GM23248 (cell line): ENCODE data around the gene LRRC43. TPM values are rescaled to one million over a fixed set of nuclear protein-coding genes. Genes with fewer than 3 reads are reported as not detected.

Experiments
- DNase-seq: peaks from one replicate; pipeline ENCODE4 v3.0.0-alpha.2; 2015
- H2AFZ ChIP-seq: fragments of 200-600 bp; sonication (generic); 2 replicates; pipeline ENCODE4 v1.6.1; 2016; ENCODE audit warnings: antibody characterized with exemption
- H3F3A ChIP-seq: fragments of 200-600 bp; sonication (generic); 2 replicates; pipeline ENCODE4 v1.6.1; 2016; ENCODE audit warnings: mild to moderate bottlenecking, antibody characterized with exemption, mixed run types; ENCODE audit not compliant: insufficient read depth
- H3K27ac ChIP-seq: fragments of 200-600 bp; sonication (generic); 2 replicates; pipeline ENCODE4 v1.5.1; 2016; ENCODE audit warnings: mild to moderate bottlenecking
- H3K27me3 ChIP-seq: fragments of 200-600 bp; sonication (generic); replicated peaks from 2 replicates; pipeline ENCODE4 v1.6.1; 2016; ENCODE audit warnings: mild to moderate bottlenecking; ENCODE audit not compliant: insufficient read depth
- H3K36me3 ChIP-seq: fragments of 200-600 bp; sonication (generic); 2 replicates; pipeline ENCODE4 v1.6.1; 2016; ENCODE audit warnings: low read depth, mild to moderate bottlenecking
- H3K4me1 ChIP-seq: fragments of 200-600 bp; sonication (generic); 2 replicates; pipeline ENCODE4 v1.6.1; 2016; ENCODE audit warnings: mild to moderate bottlenecking; ENCODE audit not compliant: insufficient read depth
- H3K4me2 ChIP-seq: fragments of 200-600 bp; sonication (generic); one replicate; pipeline ENCODE4 v1.6.1; 2016; ENCODE audit warnings: mild to moderate bottlenecking; ENCODE audit not compliant: unreplicated experiment
- H3K4me3 ChIP-seq: fragments of 200-600 bp; sonication (generic); 2 replicates; pipeline ENCODE4 v1.5.1; 2016; ENCODE audit warnings: mild to moderate bottlenecking
- H3K79me2 ChIP-seq: fragments of 200-600 bp; sonication (generic); 2 replicates; pipeline ENCODE4 v1.6.1; 2016; ENCODE audit warnings: mild to moderate bottlenecking; ENCODE audit not compliant: insufficient read depth
- H3K9ac ChIP-seq: fragments of 200-600 bp; sonication (generic); 2 replicates; pipeline ENCODE4 v1.6.1; 2016; ENCODE audit warnings: mild to moderate bottlenecking
- H3K9me2 ChIP-seq: fragments of 200-600 bp; sonication (generic); 2 replicates; pipeline ENCODE4 v1.6.1; 2016; ENCODE audit warnings: mixed run types, mild to moderate bottlenecking, moderate library complexity; ENCODE audit not compliant: insufficient read depth
- H3K9me3 ChIP-seq: fragments of 200-600 bp; sonication (generic); one replicate; pipeline ENCODE4 v1.6.1; 2017; ENCODE audit warnings: low read depth
- H4K20me1 ChIP-seq: fragments of 200-600 bp; sonication (generic); 2 replicates; pipeline ENCODE4 v1.6.0; 2016; ENCODE audit not compliant: insufficient read depth
- EZH2 ChIP-seq: fragments of 200-600 bp; sonication (generic); IDR thresholded peaks from 2 replicates; pipeline ENCODE4 v1.6.1; 2018; ENCODE audit warnings: antibody characterized with exemption, mild to moderate bottlenecking; ENCODE audit not compliant: insufficient read depth, poor library complexity, severe bottlenecking
- EZH2phosphoT487 ChIP-seq: fragments of 200-600 bp; sonication (generic); IDR thresholded peaks from 2 replicates; pipeline ENCODE4 v1.6.1; 2018; ENCODE audit warnings: antibody characterized with exemption, moderate library complexity, mild to moderate bottlenecking, low read depth; ENCODE audit not compliant: insufficient read depth
- WGBS, 2 experiments: methylation state at CpG; one replicate each; pipeline ENCODE4 v1.1.6; 2015 to 2017; ENCODE audit warnings: low lambda C conversion rate in 2 of 2, low coverage in 1 of 2; ENCODE audit errors: missing lambda C conversion rate in 2 of 2; 5-methylcytosine and 5-hydroxymethylcytosine counted together
- in situ Hi-C: fragments of 300-500 bp; cut with MboI; formaldehyde crosslinking; loops from 2 replicates; pipeline ENCODE4 v1.15.0; 2020
- polyA plus RNA-seq: library from polyadenylated mRNA; unstranded; fragments of >200 nt; fragmentation: Nextera tagmentation; extraction: Ambion mirVana; gene quantifications from 2 replicates; pipeline ENCODE4 v1.2.1, GENCODE V29; 2016
- total RNA-seq: library from RNA; depleted of rRNA; stranded (reverse); fragments of >200 nt; shearing (Covaris generic); gene quantifications from 2 replicates; pipeline ENCODE4 v1.2.3, GENCODE V29; 2014

LRRC43 gene
- total and polyA plus RNA-seq, 2 experiments from 2014 or later, result 1.9 to 6.4 TPM

DNA sequence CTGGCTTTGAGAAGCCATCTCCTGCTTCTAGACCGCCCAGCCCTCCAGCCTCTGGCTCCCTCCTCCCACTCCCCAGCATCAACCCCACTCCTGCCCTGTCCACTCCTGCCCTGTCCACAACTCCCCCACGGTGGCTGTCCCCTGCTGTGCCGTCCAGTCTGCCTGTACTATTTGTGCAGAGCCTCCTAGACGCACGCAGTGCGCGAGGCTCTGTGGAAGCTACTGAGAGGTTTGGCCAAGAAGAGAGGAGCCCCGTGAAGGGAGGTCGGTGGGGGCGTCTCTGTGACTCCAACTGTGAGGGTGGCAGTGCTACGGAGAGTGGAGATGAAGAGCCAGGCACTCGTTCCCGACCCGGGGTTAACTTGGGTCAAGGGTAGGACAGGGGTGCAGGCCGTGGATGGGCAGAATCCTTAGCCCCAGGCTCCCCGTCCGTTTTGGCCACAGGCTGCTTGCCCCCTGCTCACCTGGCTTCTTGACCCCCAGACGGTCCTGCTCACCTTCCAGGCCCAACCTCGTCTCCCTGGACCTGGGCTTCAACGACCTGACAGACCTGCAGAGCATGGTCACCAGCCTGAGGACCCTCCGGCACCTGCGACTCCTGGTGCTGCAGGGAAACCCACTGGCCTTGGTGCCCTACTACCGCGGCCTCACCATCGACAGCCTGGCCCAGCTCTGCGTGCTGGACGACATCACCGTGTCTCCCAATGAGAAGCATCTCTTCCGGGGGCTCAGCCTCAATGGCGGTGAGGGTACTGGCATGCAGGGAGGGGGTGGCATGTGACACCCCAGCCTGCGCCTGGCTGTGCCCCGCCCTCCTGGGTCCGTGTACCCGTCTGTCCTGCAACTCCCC is 6.9 kb downstream of the LRRC43 start:
- in situ Hi-C loops, result no loop called here
- no peaks in the 10 kb centered on the region for H3K36me3 ChIP-seq
- H3K4me2 ChIP-seq, result no peak overlapping the region
- no peaks in the 10 kb centered on the region for H3K27me3 ChIP-seq
- 79 to 83% methylated on average over 33 to 34 of the region's 34 CpGs for WGBS, 2 experiments
- H3K9ac ChIP-seq, result no peak overlapping the region
- DNase-seq, result no peak
- no peak overlapping the region for H2AFZ ChIP-seq
- TF ChIP-seq EZH2 (no peak), EZH2phosphoT487 (no peak)
- H3K9me3 ChIP-seq, result no peaks in the 10 kb centered on the region
- H3K4me3 ChIP-seq, result no peak overlapping the region
- no peaks in the 10 kb centered on the region for H3K79me2 ChIP-seq
- no peaks in the 10 kb centered on the region for H3F3A ChIP-seq
- no peaks in the 10 kb centered on the region for H4K20me1 ChIP-seq
- H3K9me2 ChIP-seq, result no peaks in the 10 kb centered on the region
- H3K27ac ChIP-seq, result no peak overlapping the region
- no peaks in the 10 kb centered on the region for H3K4me1 ChIP-seq

DNA sequence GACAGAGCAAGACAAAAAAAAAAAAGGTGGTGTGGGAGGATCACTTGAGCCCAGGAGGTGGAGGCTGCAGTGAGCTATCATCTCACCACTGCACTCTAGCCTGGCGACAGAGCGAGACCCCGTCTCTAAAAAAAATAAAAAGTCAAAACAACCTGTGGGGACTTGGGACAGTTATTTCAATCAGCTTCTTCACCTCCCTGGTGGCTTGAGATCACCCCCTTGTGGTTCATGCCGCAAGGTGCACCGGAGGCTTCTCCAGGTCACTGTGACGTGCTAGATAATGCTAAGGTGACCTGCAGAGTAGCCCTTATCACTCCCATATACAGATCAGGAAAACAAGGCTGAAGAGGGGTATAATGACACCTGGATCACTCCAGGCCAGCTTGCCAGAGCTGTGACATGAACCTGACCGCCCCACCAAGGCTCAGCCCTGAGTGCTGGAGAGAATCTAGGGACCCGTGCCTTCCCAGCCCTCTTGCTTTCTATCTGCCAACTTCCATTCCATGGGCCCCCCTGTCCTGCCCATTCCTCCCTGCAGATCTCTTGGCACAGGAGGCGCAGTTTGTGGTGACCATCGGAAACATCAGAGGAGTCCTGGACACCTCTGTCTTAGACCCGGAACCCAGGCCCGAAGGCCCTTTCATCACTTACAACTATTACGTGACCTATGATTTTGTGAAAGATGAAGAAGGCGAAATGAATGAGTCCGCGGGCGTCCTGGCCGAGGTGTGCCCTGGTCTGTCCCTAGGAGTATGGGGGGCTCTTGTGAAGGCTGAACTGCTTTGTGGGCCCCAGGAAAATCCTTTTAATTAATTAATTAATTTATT is 8.1 kb downstream of the LRRC43 start:
- WGBS, 2 experiments, result 75 to 76% methylated on average over 18 of the region's 18 CpGs
- TF ChIP-seq EZH2phosphoT487 (no peak), EZH2 (no peak)
- Histone ChIP-seq H3K79me2 (no peaks in the 10 kb centered on the region), H3K4me3 (no peak overlapping the region), H3K27ac (no peak overlapping the region), H3K4me2 (no peak overlapping the region), H3K36me3 (no peaks in the 10 kb centered on the region), H4K20me1 (no peaks in the 10 kb centered on the region), H3K9ac (no peak overlapping the region), H3K27me3 (no peaks in the 10 kb centered on the region), H3K9me2 (no peaks in the 10 kb centered on the region), H3F3A (no peaks in the 10 kb centered on the region), H3K4me1 (no peaks in the 10 kb centered on the region), H3K9me3 (no peaks in the 10 kb centered on the region), H2AFZ (no peak overlapping the region)
- in situ Hi-C loops, result no loop called here
- peak; percentile 68 for DNase-seq

DNA sequence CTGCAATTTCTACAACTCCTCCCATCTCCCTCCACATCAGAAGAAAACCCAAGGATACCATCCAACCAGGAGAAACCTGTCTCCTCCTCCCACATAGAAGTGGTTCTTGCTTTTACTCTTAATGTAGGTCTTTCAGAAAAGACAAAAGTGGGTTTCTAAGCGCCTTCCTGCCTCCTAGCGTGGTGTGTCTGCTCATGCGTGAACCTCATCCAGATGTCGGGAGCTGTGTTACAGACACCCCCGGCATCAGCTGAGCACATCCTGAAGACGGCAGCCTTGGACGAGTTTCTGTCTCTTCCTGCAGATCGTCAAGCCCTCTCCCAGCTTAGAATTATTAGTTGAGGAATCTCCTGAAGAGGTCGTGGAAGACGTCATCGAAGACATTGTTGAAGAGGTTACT is 9.5 kb downstream of the LRRC43 start:
- in situ Hi-C loops, result no loop called here
- H3F3A ChIP-seq, result peaks cover 1% of the 10 kb centered on the region; the same call in 1 of the 2 replicates
- no peak overlapping the region for H2AFZ ChIP-seq
- H3K27me3 ChIP-seq, result no peaks in the 10 kb centered on the region
- H3K79me2 ChIP-seq, result no peaks in the 10 kb centered on the region
- no peak for TF ChIP-seq EZH2
- TF ChIP-seq EZH2phosphoT487, result no peak
- H3K9ac ChIP-seq, result no peak overlapping the region
- no peak overlapping the region for H3K4me2 ChIP-seq
- H3K9me2 ChIP-seq, result no peaks in the 10 kb centered on the region
- H4K20me1 ChIP-seq, result no peaks in the 10 kb centered on the region
- no peak overlapping the region for H3K4me3 ChIP-seq
- H3K36me3 ChIP-seq, result no peaks in the 10 kb centered on the region
- no peak overlapping the region for H3K27ac ChIP-seq
- no peaks in the 10 kb centered on the region for H3K4me1 ChIP-seq
- H3K9me3 ChIP-seq, result no peaks in the 10 kb centered on the region
- no peak for DNase-seq
- WGBS, 2 experiments, result 43 to 44% methylated on average over 11 of the region's 11 CpGs

DNA sequence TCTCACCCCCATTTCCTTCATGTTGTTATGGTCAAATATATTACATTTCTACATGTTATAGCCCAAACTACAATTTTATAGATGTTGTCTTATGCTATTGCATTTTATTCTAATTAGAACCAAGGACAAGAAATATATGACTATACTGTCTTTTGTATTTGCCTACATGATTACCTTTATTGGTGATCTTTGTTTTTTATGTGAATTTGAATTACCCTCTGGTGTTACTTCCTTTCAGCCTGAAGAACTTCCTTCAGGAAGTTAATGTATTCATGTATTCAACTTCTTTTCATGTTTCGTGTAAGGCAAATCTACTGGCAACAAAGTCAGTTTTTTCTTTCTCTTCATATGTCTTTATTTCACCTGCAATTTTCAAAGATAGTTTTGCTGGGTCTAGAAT is 11.9 kb downstream of the LRRC43 start:
- Histone ChIP-seq H3K4me2 (no peak overlapping the region), H3K36me3 (no peaks in the 10 kb centered on the region), H4K20me1 (no peaks in the 10 kb centered on the region), H3K9me3 (no peaks in the 10 kb centered on the region), H3K4me3 (no peak overlapping the region), H3K27ac (no peak overlapping the region), H3K27me3 (no peaks in the 10 kb centered on the region), H2AFZ (no peak overlapping the region), H3K9me2 (no peaks in the 10 kb centered on the region), H3K4me1 (peaks cover 8% of the 10 kb centered on the region; the same call in 1 of the 2 replicates), H3K9ac (no peak overlapping the region), H3F3A (peaks cover 7% of the 10 kb centered on the region), H3K79me2 (no peaks in the 10 kb centered on the region)
- in situ Hi-C loops, result no loop called here
- no peak for TF ChIP-seq EZH2
- TF ChIP-seq EZH2phosphoT487, result no peak
- DNase-seq, result no peak
- 57 to 59% methylated on average over 1 of the region's 1 CpG for WGBS, 2 experiments
